ENCODE data around the gene GABBR2. TPM values are rescaled to one million over a fixed set of nuclear protein-coding genes. Genes with fewer than 3 reads are reported as not detected.

GABBR2 gene
- total and polyA plus RNA-seq, 9 of the 15 experiments (the other 6 are each of a cell fraction or from before 2014, with no cell fraction given), result 0.15 to 1.9 (median 0.32) TPM

GRCh38 chr9:98736226-98736625 lies 27.5 kb upstream of the GABBR2 start:
- Histone ChIP-seq H3K79me2 (ENCODE audit: control insufficient read depth, insufficient read depth, low read length) (no peaks in the 10 kb centered on the region), H3K4me3 (no peak overlapping the region), H3K4me1 (replicated peaks in 1 of 2; ENCODE audit: control insufficient read depth in 2 of 2, insufficient read depth in 2 of 2, low read length in 2 of 2) (no peaks in the 10 kb centered on the region), H3K27me3 (ENCODE audit: control insufficient read depth in 2 of 2, insufficient read depth in 2 of 2, low read length in 2 of 2) (no peaks in the 10 kb centered on the region), H3K36me3 (ENCODE audit: control insufficient read depth, insufficient read depth, low read length) (peaks cover 55% of the 10 kb centered on the region; the same call in 2 of the 3 replicates), H3K4me2 (ENCODE audit: insufficient read depth, low read length) (no peak overlapping the region), H3K9ac (ENCODE audit: insufficient read depth in 1 of 2, low read depth in 2 of 2, low read length in 2 of 2) (no peak overlapping the region), H3K9me3 (replicated peaks; ENCODE audit: control insufficient read depth, insufficient read depth, low read depth, low read length) (no peaks in the 10 kb centered on the region), H3K9me1 (ENCODE audit: control insufficient read depth, insufficient read depth, low read length) (peaks cover 3% of the 10 kb centered on the region), H3K27ac (ENCODE audit: extremely low read depth, low read depth, low read length) (no peak overlapping the region), H4K20me1 (replicated peaks; ENCODE audit: control insufficient read depth, insufficient read depth, low read length) (no peaks in the 10 kb centered on the region), H2AFZ (ENCODE audit: low read depth, low read length) (no peak overlapping the region)
- CTCF ChIA-PET (ENCODE audit: low intra/inter-chr PET ratio), result no interaction called here
- ATAC-seq, result no peak
- intact Hi-C loops (cut with micrococcal nuclease), result no loop called here
- WGBS (ENCODE audit: insufficient coverage, low coverage, missing lambda C conversion rate), result 93% methylated on average over 11 of the region's 12 CpGs
- POLR2A ChIA-PET, result no interaction called here
- BruUV-seq (replicated peaks), result no TSS peak
- TF ChIP-seq HDAC2 (IDR thresholded peaks at IDR 0.05) (no peak), ETV1 (tag; conservative IDR thresholded peaks at IDR 0.05; ENCODE audit: low read depth) (no peak), SMARCA4 (IDR thresholded peaks at IDR 0.05) (no peak), ZNF408 (CRISPR knock-in tag; IDR thresholded peaks at IDR 0.05; ENCODE audit: low read depth) (no peak), TSHZ1 (CRISPR knock-in tag; IDR thresholded peaks at IDR 0.05) (no peak), NR0B1 (IDR thresholded peaks at IDR 0.05; ENCODE audit: partially characterized antibody) (no peak), ELF1 (tag; IDR thresholded peaks at IDR 0.05) (no peak), SRSF3 (IDR thresholded peaks at IDR 0.05; ENCODE audit: insufficient read depth, low read length) (no peak), ARNT (IDR thresholded peaks at IDR 0.05) (no peak), ZNF282 (CRISPR knock-in tag; IDR thresholded peaks at IDR 0.05) (no peak)
- DNase-seq (ENCODE audit: extremely low read depth in 1 of 4, low spot score in 3 of 4), result no peak
- no peak for FAIRE-seq
- in situ Hi-C loops (cut with MboI), result no loop called here

Data from K562 (cell line).